ENCODE data around the gene CSF2.

The CSF2 gene

DNA sequence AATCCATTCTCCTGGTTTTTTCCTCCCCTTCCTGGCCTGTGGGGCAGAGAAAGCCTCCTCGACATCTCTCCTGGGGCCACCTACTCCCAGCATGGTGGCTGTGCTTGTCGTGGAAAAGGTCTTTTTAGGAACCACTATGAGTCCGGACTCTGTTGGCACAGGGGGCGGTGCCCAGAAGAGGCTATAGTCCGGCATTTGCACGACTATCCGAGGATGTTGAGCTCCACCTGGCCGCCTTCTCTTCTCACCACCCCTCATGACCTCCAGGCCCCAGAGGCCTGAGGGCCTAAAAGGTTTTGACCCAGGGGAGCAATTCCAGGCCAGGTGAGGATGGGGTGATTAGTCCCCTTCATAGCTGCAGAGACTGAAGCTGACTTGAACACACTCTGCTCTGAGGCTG, 14.1 kb downstream of the CSF2 start:
- H3K4me1 Mint-ChIP-seq: peaks cover 9% of the 10 kb centered on the region

DNA sequence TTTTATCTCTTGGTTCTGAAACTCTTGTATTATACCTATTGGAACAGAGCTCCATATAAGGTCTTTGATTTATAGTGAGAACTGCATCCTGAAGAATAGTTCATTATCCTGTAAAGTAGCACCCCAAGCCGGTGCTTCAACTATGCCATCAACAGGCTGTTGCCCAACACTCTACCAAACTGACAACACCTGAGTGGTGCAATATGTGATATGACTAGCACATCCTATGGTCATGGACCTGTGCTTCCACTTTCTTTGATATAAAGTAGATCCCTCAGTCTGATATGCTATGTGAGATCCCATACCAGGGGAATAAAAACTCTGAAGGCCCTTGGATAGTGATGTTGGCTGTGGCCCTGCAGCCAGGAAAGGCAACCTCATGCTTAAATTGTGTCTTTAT, 15.8 kb downstream of the CSF2 start:
- Mint-ChIP-seq H3K27ac (no peak overlapping the region), H3K36me3 (peaks cover 2% of the 10 kb centered on the region), H3K4me1 (no peaks in the 10 kb centered on the region), H3K27me3 (peaks cover 3% of the 10 kb centered on the region), H3K4me3 (no peak overlapping the region), H3K9me3 (no peaks in the 10 kb centered on the region)

More for the DNA sequence above, 14.1 kb downstream of the CSF2 start:
- Mint-ChIP-seq H3K27ac (no peak overlapping the region), H3K9me3 (no peaks in the 10 kb centered on the region), H3K4me3 (no peak overlapping the region), H3K36me3 (no peaks in the 10 kb centered on the region), H3K27me3 (no peaks in the 10 kb centered on the region)

GRCh38 chr5:132090107-132090506, 16.5 kb downstream of the CSF2 start:
- Mint-ChIP-seq H3K36me3 (peaks cover 2% of the 10 kb centered on the region), H3K9me3 (no peaks in the 10 kb centered on the region), H3K27me3 (peaks cover 3% of the 10 kb centered on the region), H3K4me3 (no peak overlapping the region), H3K27ac (no peak overlapping the region), H3K4me1 (no peaks in the 10 kb centered on the region)

DNA sequence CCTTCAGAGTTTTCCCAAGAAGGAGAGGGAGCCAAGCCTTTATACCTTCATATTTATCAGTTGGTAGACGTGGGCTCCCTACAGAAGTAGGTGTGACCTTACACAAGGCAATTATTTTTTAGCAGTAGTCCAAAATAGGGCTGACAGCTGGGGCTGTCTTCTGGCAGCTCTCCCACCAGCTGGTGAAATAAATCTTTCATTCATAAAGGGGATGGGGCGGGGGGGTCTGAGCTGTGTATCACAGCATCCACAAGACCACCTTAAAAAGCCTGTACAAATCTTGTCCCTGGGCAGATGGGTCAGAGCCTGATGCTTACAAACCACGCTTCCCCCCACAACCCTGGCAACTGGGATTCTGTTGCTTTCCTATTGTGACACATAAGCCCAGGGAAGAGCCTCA, 19.7 kb downstream of the CSF2 start:
- Mint-ChIP-seq H3K36me3 (peaks cover 2% of the 10 kb centered on the region), H3K4me3 (no peak overlapping the region), H3K27ac (no peak overlapping the region), H3K9me3 (no peaks in the 10 kb centered on the region), H3K27me3 (peaks cover 3% of the 10 kb centered on the region), H3K4me1 (peaks cover under 1% of the 10 kb centered on the region)

DNA sequence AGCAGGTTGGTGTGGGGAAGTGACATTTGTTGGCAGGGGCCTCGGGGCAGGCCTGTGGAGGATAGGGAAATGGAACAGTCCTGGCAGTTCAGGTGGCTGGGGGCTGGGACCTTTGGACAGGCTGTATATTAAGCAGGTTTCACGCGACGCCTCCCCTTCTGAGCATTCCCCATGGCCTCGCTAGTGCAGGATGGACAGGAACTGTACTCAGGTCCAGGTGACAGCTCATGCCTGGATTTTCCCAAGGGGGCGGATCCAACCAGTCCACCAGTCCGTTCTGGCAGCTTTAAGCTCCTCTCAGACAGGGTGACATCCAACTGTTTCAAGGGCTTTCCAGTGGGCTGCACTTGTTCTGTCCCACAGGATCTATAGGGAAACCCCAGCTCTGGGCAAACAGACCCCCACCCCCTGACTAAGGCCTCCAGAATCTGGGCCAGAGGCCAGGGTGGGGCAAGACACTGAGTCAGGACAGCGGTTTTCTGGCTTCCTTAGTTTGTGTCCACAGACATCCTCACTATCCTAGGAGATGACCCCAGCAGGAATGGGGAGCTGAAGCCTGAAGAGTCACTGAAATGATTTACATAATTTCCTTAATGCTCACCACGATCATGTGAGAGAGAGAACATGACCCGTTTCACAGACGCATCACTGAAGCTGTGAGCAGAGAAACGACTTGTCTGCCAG, 20.9 kb downstream of the CSF2 start:
- peak overlapping the region; percentile 52 for H3K27ac Mint-ChIP-seq
- peaks cover 13% of the 10 kb centered on the region for H3K4me1 Mint-ChIP-seq
- no peak overlapping the region for H3K4me3 Mint-ChIP-seq

DNA sequence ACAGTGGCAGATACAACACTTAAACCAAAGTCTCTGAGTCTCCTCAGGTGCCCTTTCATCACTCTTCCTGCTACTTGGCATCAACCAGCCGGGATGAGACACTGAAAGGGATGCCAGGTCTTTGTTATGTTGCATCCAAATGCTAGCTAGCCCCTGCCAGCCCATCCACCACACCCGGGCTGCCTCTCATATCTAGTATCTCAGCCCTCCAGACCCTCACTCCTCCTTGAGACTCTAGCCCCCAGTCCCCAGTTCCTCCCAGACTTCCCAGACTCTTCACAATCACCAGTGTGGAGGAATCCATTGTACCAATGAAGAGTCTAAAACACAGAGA, 21.5 kb downstream of the CSF2 start:
- Mint-ChIP-seq H3K36me3 (peaks cover 2% of the 10 kb centered on the region), H3K4me1 (peaks cover 18% of the 10 kb centered on the region), H3K27me3 (peaks cover 3% of the 10 kb centered on the region), H3K27ac (no peak overlapping the region), H3K4me3 (no peak overlapping the region), H3K9me3 (no peaks in the 10 kb centered on the region)

More for the DNA sequence above, 20.9 kb downstream of the CSF2 start:
- Mint-ChIP-seq H3K9me3 (no peaks in the 10 kb centered on the region), H3K27me3 (peaks cover 3% of the 10 kb centered on the region), H3K36me3 (peaks cover 2% of the 10 kb centered on the region)

DNA sequence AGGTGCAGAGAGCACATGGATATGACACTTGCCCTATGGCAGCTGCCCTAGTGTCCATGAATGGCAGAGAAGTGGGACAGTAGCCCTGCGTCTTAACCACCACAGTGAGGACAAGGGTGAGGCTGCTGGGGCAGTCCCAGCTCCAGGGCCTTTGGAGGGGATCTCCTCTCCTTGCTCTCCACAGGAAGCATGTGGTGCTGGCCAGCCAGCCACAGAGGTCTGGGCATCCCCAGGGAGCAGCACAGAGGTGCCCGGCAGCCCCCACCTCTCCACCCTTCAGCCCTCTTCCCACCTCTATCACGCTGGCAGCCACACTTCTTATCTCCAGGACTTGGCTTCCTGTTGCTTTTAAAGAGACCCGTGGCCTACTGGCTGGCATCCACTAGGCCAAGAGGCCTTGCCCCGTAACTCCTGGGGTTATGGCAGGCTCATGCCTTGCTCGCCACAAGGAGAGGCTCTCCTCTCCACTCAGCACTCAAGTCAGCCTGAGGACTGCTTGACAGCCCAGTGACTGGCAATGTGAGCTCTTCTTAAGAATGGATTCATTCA, 21.9 kb downstream of the CSF2 start:
- Mint-ChIP-seq H3K9me3 (no peaks in the 10 kb centered on the region), H3K27me3 (peaks cover 3% of the 10 kb centered on the region), H3K4me3 (no peak overlapping the region), H3K36me3 (peaks cover 2% of the 10 kb centered on the region), H3K27ac (no peak overlapping the region), H3K4me1 (peaks cover 21% of the 10 kb centered on the region)

DNA sequence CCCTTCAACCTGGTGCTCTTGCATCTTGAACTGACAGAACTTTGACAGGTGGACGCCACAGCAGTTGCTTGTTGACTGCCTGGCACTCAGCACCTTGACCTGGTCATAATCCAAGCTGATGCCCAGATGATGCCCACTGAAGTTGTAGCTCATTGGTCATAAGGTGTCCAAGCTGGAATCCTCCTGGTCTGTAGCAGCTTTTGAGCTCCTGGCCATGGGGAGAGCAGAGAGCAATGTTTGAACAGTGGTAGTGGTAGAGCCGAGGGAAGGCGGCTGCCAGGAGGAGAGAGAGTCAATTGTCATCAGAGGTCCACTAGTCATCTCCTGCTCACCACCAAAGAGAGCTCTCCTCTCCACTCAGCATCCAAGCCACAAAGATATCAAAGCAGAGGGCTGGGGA, 23.3 kb downstream of the CSF2 start:
- H3K4me3 Mint-ChIP-seq: no peak overlapping the region
- H3K27me3 Mint-ChIP-seq: peaks cover 3% of the 10 kb centered on the region
- H3K4me1 Mint-ChIP-seq: peaks cover 30% of the 10 kb centered on the region
- no peaks in the 10 kb centered on the region for H3K9me3 Mint-ChIP-seq
- peaks cover 2% of the 10 kb centered on the region for H3K36me3 Mint-ChIP-seq
- peak overlapping the region; percentile 68 for H3K27ac Mint-ChIP-seq

GRCh38 chr5:132098151-132098594, 24.6 kb downstream of the CSF2 start:
- Mint-ChIP-seq H3K4me3 (no peak overlapping the region), H3K9me3 (no peaks in the 10 kb centered on the region), H3K36me3 (peaks cover 2% of the 10 kb centered on the region), H3K27me3 (peaks cover 3% of the 10 kb centered on the region), H3K27ac (no peak overlapping the region), H3K4me1 (peaks cover 42% of the 10 kb centered on the region)

- no peaks in the 10 kb centered on the region for H3K9me3 Mint-ChIP-seq
- H3K27ac Mint-ChIP-seq: peak overlapping the region; percentile 97
- peaks cover 3% of the 10 kb centered on the region for H3K27me3 Mint-ChIP-seq
- H3K36me3 Mint-ChIP-seq: peaks cover 2% of the 10 kb centered on the region
- peaks cover 47% of the 10 kb centered on the region for H3K4me1 Mint-ChIP-seq
- peak overlapping the region; percentile 57 for H3K4me3 Mint-ChIP-seq
Observed at GRCh38 chr5:132098621-132099020, 25.0 kb downstream of the CSF2 start.

GRCh38 chr5:132099076-132099748, 25.6 kb downstream of the CSF2 start:
- H3K36me3 Mint-ChIP-seq: no peaks in the 10 kb centered on the region
- H3K4me3 Mint-ChIP-seq: peak overlapping the region; percentile 57
- H3K27ac Mint-ChIP-seq: peak overlapping the region; percentile 97
- peaks cover 53% of the 10 kb centered on the region for H3K4me1 Mint-ChIP-seq
- H3K27me3 Mint-ChIP-seq: no peaks in the 10 kb centered on the region
- no peaks in the 10 kb centered on the region for H3K9me3 Mint-ChIP-seq

DNA sequence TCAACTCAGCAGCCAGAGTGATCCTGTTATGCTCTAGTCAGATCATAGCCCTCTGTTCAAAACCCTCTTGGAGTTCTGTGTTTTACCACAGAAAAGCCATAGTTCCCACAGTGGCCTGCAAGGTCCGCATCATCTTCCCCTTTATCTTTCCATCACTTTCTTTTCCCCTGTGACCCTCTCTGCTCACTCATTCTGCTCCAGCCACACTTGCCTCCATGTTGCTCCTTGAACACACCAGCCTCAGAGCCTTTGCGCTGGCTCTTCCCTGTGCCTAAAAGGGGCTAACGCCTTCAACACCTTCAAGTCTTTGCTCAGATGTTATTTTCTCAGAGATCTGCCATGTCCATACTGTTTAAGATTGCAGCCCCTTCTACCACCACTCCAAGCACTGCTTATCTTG, 26.3 kb downstream of the CSF2 start:
- H3K27me3 Mint-ChIP-seq: no peaks in the 10 kb centered on the region
- H3K4me1 Mint-ChIP-seq: peaks cover 60% of the 10 kb centered on the region
- H3K36me3 Mint-ChIP-seq: no peaks in the 10 kb centered on the region
- no peaks in the 10 kb centered on the region for H3K9me3 Mint-ChIP-seq
- peak overlapping the region; percentile 25 for H3K27ac Mint-ChIP-seq
- peak overlapping the region; percentile 37 for H3K4me3 Mint-ChIP-seq

- H3K27ac Mint-ChIP-seq: peak overlapping the region; percentile 69
- no peaks in the 10 kb centered on the region for H3K36me3 Mint-ChIP-seq
- H3K4me3 Mint-ChIP-seq: no peak overlapping the region
- no peaks in the 10 kb centered on the region for H3K27me3 Mint-ChIP-seq
- peaks cover 60% of the 10 kb centered on the region for H3K4me1 Mint-ChIP-seq
- no peaks in the 10 kb centered on the region for H3K9me3 Mint-ChIP-seq
Observed at GRCh38 chr5:132100672-132101261, 27.2 kb downstream of the CSF2 start.

- no peaks in the 10 kb centered on the region for H3K9me3 Mint-ChIP-seq
- H3K27me3 Mint-ChIP-seq: no peaks in the 10 kb centered on the region
- no peaks in the 10 kb centered on the region for H3K36me3 Mint-ChIP-seq
- peak overlapping the region; percentile 56 for H3K27ac Mint-ChIP-seq
- no peak overlapping the region for H3K4me3 Mint-ChIP-seq
- H3K4me1 Mint-ChIP-seq: peaks cover 60% of the 10 kb centered on the region
Observed at GRCh38 chr5:132101385-132101880, 27.8 kb downstream of the CSF2 start.

DNA sequence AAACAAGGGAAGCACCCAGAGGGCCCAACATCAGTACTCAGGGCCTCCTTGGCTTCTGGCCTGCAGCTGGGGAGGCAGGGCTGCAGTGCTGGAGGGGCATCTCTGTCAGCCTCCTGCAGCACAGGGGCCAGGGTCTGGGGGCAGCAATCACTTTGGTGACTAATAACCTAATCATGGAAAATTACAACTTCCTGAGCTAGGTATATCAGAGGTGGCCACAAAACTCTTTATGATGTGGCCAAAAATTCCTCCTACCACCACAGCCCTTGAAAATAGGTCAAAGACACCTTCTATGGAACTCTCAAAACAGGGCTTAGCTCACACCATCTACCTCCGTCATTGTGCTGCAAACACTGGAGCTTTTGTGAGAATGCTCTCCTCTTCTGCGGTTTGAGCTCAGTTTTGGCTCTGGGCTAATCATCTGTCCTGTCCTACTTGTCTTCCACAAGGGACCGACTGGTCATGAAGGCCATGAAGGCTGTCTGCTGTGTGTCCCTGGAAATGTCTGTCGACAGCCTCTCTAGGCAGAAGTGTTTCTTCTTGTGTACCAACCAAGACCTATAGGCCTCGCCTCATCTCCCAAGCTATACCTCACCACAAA, 28.6 kb downstream of the CSF2 start:
- H3K4me1 Mint-ChIP-seq: peaks cover 60% of the 10 kb centered on the region
- peak overlapping the region; percentile 47 for H3K27ac Mint-ChIP-seq
- no peaks in the 10 kb centered on the region for H3K27me3 Mint-ChIP-seq
- H3K4me3 Mint-ChIP-seq: peak overlapping the region; percentile 53
- no peaks in the 10 kb centered on the region for H3K9me3 Mint-ChIP-seq
- H3K36me3 Mint-ChIP-seq: no peaks in the 10 kb centered on the region

All from activated naive CD4-positive, alpha-beta T cell treated with anti-CD3 and anti-CD28 coated beads, Interleukin-2, amount 50 U/mL, for 24 hours (primary cell).